Activated naive CD4-positive, alpha-beta T cell treated with Interleukin-2 at 50 U/mL for 16 hours (primary cell): ENCODE results near the gene KRTAP1-1.
"Not testable (repeated sequence)": the region's sequence is repeated elsewhere in the genome, so short reads cannot be mapped to it uniquely, and the experiment has no call there.

ENCODE experiments used
- DNase-seq: peaks from one replicate; pipeline ENCODE4 v3.0.0-alpha.2; 2020

KRTAP1-1 gene

GRCh38 chr17:41040783-41041571 lies at the start of gene KRTAP1-1:
KRTAP1-1 (minus strand) TSS chr17:41041450; CDS start chr17:41041397, 53 bp downstream.
- DNase-seq: not testable (repeated sequence)

GRCh38 chr17:41088760-41089352 lies 47.6 kb upstream of the KRTAP1-1 start:
- DNase-seq: not testable (repeated sequence)

GRCh38 chr17:41084100-41084856 lies 43.0 kb upstream of the KRTAP1-1 start, which contains the start of gene KRTAP4-7:
KRTAP4-7 (plus strand) TSS chr17:41084150; CDS start chr17:41084207, 57 bp downstream.
- DNase-seq: not testable (repeated sequence)

DNA sequence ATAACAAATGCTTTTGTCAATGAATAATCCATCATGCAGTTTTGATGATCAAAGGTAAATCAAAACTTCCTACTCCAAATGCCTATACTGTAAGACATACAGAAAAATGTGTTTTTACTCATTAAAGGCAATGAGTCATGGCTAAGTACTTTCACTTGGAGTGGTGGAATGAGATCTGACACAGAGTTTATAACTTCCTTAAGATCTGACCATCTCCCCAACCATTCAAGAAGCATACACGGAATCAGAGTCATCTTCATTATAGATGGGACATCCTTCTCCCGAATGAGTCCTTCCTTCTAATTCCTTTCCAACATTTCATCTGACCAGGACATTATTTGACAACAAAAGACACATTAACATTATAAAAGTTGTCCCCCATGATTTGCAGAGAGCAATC lies 42.2 kb upstream of the KRTAP1-1 start:
- not testable (repeated sequence) for DNase-seq

GRCh38 chr17:41082626-41083025 lies 41.4 kb upstream of the KRTAP1-1 start:
- no peak for DNase-seq

DNA sequence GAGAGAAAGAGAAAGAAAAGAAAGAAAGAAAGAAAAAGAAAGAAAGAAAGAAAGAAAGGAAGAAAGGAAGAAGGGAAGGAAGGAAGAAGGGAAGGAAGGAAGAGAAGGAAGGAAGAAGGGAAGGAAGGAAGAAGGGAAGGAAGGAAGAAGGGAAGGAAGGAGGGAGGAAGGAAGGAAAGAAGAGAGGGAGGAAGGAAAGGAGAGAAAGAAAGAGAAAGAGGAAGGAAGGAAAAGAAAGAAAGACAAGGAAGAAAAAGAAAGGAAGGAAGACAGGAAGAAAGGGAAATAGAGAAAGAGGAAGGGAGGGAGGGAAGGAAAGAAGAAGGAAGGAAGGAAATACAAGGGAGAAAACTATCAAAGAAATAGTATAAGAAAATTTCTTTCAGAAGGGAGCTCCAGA lies 35.5 kb upstream of the KRTAP1-1 start:
- no peak for DNase-seq

- DNase-seq: no peak
These were observed 32.4 kb upstream of the KRTAP1-1 start for GRCh38 chr17:41073676-41074075.

DNA sequence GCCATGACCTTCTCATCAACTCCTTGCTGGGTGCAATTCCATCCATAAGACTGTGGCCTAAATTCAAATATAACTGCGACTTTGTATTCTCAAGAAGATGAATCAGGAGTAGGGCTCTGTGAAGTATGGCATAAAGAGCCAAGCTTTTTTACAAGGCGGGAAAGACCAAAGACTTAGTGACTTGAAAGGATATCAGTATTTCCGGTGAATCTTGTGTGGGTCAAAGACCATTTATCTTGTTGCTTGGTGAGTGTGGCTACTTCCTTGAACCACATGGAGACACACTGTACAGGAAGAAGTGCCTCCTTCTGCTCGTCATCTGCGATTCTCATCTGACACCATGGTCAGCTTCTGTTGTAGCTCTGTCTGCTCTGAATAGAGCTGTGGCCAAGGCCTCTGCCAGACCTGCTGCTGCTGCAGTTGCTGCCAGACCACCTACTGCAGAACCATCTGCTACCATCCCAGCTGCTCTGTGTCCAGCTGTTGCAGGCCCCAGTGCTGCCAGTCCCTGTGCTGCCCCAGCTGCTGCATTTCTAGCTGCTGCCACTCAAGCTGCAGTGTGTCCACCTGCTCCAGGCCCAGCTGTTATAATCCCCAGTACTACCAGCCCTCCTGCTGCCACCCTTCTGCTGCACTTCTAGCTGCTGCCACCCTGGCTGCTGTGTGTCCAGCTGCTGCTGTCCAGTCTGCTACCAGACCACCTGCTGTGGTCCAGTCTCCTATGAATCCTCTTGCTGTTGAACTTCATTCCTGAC lies 30.5 kb upstream of the KRTAP1-1 start:
- DNase-seq: no peak

- no peak for DNase-seq
These were observed 27.8 kb upstream of the KRTAP1-1 start for GRCh38 chr17:41069031-41069430.

- no peak for DNase-seq
These were observed 26.0 kb upstream of the KRTAP1-1 start for GRCh38 chr17:41067281-41067680.

DNA sequence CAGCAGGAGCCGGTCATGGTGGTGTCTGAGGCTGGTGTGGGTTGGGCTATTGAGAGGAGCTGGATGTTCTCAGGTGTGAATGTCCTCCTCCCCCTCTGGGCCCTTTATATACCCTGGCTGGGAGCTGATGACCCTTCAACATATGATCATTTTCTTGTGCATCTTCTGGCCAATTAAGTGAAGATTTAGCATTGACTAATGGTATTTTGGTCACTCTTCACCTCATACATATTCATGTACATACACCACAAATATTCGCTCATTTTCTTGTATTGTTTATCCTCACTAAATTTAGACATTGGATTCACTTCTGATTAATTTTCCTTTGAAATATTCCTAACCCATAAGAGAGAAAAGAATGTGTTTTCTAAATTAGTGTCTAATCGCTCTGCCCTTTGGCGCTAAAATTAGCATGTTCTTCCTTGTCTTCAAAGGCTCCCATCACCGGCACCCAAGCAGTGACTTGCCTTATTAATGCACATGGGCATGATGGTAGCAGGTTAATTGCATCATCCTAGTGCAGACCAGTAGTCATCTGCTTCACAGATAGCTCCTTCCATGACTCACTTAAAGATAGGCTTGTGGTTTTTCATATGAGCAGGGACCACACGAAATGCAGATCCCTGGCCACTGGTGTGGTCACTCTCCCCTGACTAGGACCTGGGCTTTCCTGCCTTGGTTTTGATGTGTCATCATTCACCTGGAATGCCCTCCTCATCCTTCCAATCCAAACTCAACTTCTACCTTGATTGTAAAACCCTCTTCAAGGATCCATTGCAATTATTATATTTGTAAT lies 24.8 kb upstream of the KRTAP1-1 start, which contains the start of gene KRTAP2-4:
TSS of gene KRTAP2-4 (minus strand) at position 51 of the 796 bp plus-strand sequence. CDS start at position 17, 34 bp downstream.
- DNase-seq: no peak

DNA sequence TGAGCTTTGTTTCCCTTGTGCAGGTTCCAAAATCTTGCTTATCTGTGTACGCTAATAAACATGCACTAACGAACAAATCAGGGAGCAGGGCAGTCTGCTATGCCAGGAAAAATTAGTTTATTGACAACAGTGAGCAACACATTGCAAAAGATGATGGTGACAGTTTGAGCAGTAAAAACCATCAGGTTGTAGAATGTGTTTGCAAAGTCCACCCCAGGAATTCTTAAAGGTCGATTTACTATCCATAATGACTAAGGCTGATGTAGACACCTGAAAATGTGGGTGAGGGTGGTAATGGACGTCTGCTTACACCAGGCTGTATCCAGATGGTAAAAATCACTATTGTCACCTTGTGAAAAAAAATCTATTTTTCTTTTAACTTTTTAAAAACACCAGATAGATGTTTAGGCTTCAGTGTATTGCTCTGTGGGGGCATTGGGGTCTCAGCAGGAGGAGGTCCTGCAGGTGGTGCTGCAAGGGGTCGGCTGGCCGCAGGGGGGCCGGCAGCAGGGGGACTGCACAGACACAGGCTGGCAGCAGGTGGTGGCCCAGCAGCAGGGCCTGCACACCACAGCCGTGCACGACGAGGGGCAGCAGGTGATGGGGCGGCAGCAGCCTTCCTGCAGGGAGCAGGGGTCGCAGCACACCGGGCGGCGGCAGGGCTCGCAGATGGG lies 23.9 kb upstream of the KRTAP1-1 start:
- not testable (repeated sequence) for DNase-seq

DNA sequence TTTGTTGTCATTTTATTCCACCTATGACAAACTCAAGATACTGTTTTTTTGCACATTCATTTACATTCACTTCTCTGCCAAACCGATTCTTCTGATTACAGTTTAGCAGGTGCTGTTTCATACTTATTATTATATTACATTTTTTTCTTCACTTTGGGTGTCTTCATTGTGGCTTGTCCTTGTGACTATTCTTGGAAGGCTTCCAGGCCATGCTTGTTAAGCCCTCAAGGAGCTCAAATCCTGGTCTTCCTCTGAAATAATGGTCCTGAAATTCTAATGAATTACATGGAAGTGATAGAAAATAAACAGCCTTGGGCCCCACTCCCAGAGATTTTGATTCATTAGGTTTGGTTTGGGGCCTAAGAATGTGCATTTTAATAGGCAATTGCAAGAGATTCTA lies 23.1 kb upstream of the KRTAP1-1 start:
- DNase-seq: no peak

- DNase-seq: no peak
These were observed 22.2 kb upstream of the KRTAP1-1 start for GRCh38 chr17:41063449-41063848.

GRCh38 chr17:41061964-41062363 lies 20.7 kb upstream of the KRTAP1-1 start:
- no peak for DNase-seq

DNA sequence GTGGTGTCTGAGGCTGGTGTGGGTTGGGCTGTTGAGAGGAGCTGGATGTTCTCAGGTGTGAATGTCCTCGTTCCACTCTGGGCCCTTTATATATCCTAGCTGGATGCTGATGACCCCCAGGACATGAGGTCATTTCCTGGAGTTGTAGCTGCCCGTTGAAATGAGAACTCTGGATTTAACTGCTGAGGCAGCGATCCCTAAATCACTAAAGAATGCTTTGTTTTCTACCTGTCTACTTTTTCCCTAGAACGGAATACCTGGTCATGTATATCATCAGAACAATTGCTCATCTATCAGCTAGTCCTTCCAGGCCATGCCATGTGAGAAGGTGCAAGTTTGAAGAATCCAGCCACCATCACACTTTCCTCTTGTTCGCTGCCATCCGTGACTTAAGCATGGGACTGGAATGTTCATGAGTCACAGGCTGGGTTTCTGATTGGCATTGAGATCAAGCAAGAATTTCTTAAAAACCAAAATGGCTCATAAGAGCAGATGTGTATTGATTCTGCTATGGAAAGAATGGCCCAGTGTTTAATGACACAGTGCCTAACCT lies 18.9 kb upstream of the KRTAP1-1 start, which contains the start of gene KRTAP2-3:
TSS of gene KRTAP2-3 (minus strand) at position 63 of the 553 bp plus-strand sequence. CDS start 64 bp downstream, outside the sequence.
- DNase-seq: no peak

DNA sequence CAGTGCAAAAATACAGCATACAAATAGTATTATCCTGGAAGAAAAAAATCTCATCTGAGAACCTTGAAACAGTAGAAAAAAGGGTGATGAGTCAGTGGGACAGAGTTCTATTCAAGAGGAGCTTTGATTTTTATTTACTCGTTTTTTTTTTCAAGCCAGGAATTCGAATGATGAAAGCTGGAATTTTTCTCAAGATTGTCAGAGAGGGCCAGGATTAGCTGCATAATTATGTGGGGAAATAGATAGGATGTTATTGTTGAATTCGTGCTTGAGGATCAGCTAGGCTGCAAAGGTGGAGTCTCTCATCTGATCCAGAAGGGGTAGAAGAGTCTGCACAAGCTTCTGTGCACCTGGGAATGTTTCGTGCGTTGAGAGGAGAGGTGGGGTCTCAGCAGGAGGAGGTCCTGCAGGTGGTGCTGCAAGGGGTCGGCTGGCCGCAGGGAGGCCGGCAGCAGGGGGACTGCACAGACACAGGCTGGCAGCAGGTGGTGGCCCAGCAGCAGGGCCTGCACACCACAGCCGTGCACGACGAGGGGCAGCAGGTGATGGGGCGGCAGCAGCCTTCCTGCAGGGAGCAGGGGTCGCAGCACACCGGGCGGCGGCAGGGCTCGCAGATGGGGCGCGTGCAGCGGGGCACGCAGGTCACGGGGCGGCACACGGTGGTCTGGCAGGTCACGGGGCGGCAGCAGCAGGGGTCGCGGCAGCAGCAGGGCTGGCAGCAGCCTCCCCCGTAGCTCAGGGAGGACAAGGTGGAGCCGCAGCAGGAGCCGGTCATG lies 18.2 kb upstream of the KRTAP1-1 start:
- DNase-seq: not testable (repeated sequence)

- no peak for DNase-seq
These were observed 17.5 kb upstream of the KRTAP1-1 start for GRCh38 chr17:41058741-41059140.

GRCh38 chr17:41057547-41057946 lies 16.3 kb upstream of the KRTAP1-1 start:
- no peak for DNase-seq

GRCh38 chr17:41055130-41055529 lies 13.9 kb upstream of the KRTAP1-1 start, which contains the start of gene KRTAP2-2:
KRTAP2-2 (minus strand) TSS chr17:41055230; CDS start chr17:41055211, 19 bp downstream.
- DNase-seq: not testable (repeated sequence)
